GM19240 (cell line): Measurements from ENCODE around the gene LRP1B.

Experiments used
- DNase-seq: peaks from one replicate; pipeline ENCODE4 v3.0.0; 2011; ENCODE audit warnings: low spot score; ENCODE audit not compliant: insufficient read length

LRP1B gene

GRCh38 chr2:141959016-141959415 is 171.8 kb downstream of the LRP1B start:
- no peak for DNase-seq

- DNase-seq = no peak
Observed at GRCh38 chr2:141957827-141958450, 172.9 kb downstream of the LRP1B start.

- DNase-seq = no peak
Observed at GRCh38 chr2:141957321-141957720, 173.5 kb downstream of the LRP1B start.

- no peak for DNase-seq
Observed at GRCh38 chr2:141947396-141948114, 183.3 kb downstream of the LRP1B start.

- no peak for DNase-seq
Observed at GRCh38 chr2:141946016-141946415, 184.8 kb downstream of the LRP1B start.

- no peak for DNase-seq
Observed at GRCh38 chr2:141943918-141944317, 186.9 kb downstream of the LRP1B start.

GRCh38 chr2:141942006-141942789 is 188.6 kb downstream of the LRP1B start:
- DNase-seq = no peak

GRCh38 chr2:141941210-141941714 is 189.6 kb downstream of the LRP1B start:
- DNase-seq = no peak

GRCh38 chr2:141940709-141941108 is 190.1 kb downstream of the LRP1B start:
- no peak for DNase-seq

- DNase-seq = no peak
Observed at GRCh38 chr2:141933226-141933625, 197.6 kb downstream of the LRP1B start.

- DNase-seq = no peak
Observed at GRCh38 chr2:141932261-141932660, 198.6 kb downstream of the LRP1B start.

- DNase-seq = no peak
Observed at GRCh38 chr2:141931797-141932196, 199.0 kb downstream of the LRP1B start.

GRCh38 chr2:141930803-141931202 is 200.0 kb downstream of the LRP1B start:
- no peak for DNase-seq

- DNase-seq = no peak
Observed at GRCh38 chr2:141929331-141930252, 201.2 kb downstream of the LRP1B start.

GRCh38 chr2:141928476-141928875 is 202.3 kb downstream of the LRP1B start:
- DNase-seq = no peak

- no peak for DNase-seq
Observed at GRCh38 chr2:141927536-141927935, 203.3 kb downstream of the LRP1B start.

- DNase-seq = no peak
Observed at GRCh38 chr2:141925511-141925910, 205.3 kb downstream of the LRP1B start.

- no peak for DNase-seq
Observed at GRCh38 chr2:141923657-141924056, 207.2 kb downstream of the LRP1B start.

GRCh38 chr2:141911485-141912066 is 219.2 kb downstream of the LRP1B start:
- DNase-seq = no peak

GRCh38 chr2:141906678-141907077 is 224.1 kb downstream of the LRP1B start:
- no peak for DNase-seq

GRCh38 chr2:141900826-141901225 is 230.0 kb downstream of the LRP1B start:
- no peak for DNase-seq
